Caco-2 (cell line): ENCODE measurements around the gene ZNF311. TPM values are rescaled to one million over a fixed set of nuclear protein-coding genes. Genes with fewer than 3 reads are reported as not detected.

Source experiments
- BruUV-seq: library from RNA; stranded (reverse); fragments of 400-500 nt; replicated peaks from 2 replicates; lab custom pipeline; 2021; lab: Mats Ljungman, UMichigan
- CTCF ChIA-PET: fragments of 300-600 bp; sonication (Branson Sonifier 250); formaldehyde crosslinking; loops from one replicate; lab custom pipeline; 2022; ENCODE audit warnings: antibody characterized with exemption; lab: Charles Lee
- POLR2A ChIA-PET: fragments of 300-600 bp; sonication (Branson Sonifier 250); formaldehyde crosslinking; loops from one replicate; lab custom pipeline; 2022; ENCODE audit warnings: antibody characterized with exemption; lab: Charles Lee
- DNase-seq, 2 experiments: peaks; one replicate each; pipeline versions ENCODE4 v3.0.0 to v3.0.0-alpha.2; 2020 to 2022
- H3K27me3 ChIP-seq: replicated peaks from 2 replicates; pipeline ENCODE4 v1.6.0; 2011; ENCODE audit warnings: low read length; ENCODE audit not compliant: control insufficient read depth, insufficient read depth
- H3K36me3 ChIP-seq: 2 replicates; pipeline ENCODE4 v1.5.1; 2011; ENCODE audit warnings: low read length; ENCODE audit not compliant: control insufficient read depth, insufficient read depth
- H3K4me1 ChIP-seq: fragments of 250-450 bp; sonication (Bioruptor Pico); 2 replicates; pipeline ENCODE4 v1.5.1; 2020; ENCODE audit warnings: mild to moderate bottlenecking
- H3K4me3 ChIP-seq: 2 replicates; pipeline ENCODE4 v1.5.1; 2011; ENCODE audit warnings: low read depth, mild to moderate bottlenecking, control low read depth, low read length
- H3K9me3 ChIP-seq: fragments of 250-450 bp; sonication (Bioruptor Pico); 2 replicates; pipeline ENCODE4 v1.5.1; 2020; ENCODE audit warnings: mild to moderate bottlenecking, moderate library complexity
- H3K27ac Mint-ChIP-seq: one replicate; pipeline ENCODE4 v1.8.0; 2022; ENCODE audit warnings: mixed read lengths; ENCODE audit not compliant: unreplicated experiment
- H3K27me3 Mint-ChIP-seq: one replicate; pipeline ENCODE4 v1.8.0; 2022; ENCODE audit warnings: mixed read lengths; ENCODE audit not compliant: insufficient read depth, unreplicated experiment
- H3K36me3 Mint-ChIP-seq: one replicate; pipeline ENCODE4 v1.8.0; 2022; ENCODE audit warnings: mild to moderate bottlenecking, mixed read lengths; ENCODE audit not compliant: insufficient read depth, unreplicated experiment
- H3K4me1 Mint-ChIP-seq: one replicate; pipeline ENCODE4 v1.8.0; 2022; ENCODE audit warnings: low read depth, mixed read lengths; ENCODE audit not compliant: unreplicated experiment
- H3K4me3 Mint-ChIP-seq: one replicate; pipeline ENCODE4 v1.8.0; 2022; ENCODE audit warnings: mild to moderate bottlenecking, moderate library complexity, mixed read lengths; ENCODE audit not compliant: unreplicated experiment
- H3K9me3 Mint-ChIP-seq: one replicate; pipeline ENCODE4 v1.8.0; 2022; ENCODE audit warnings: mixed read lengths; ENCODE audit not compliant: unreplicated experiment
- intact Hi-C: fragments of 100-400 bp; cut with micrococcal nuclease; formaldehyde crosslinking; loops from one replicate; pipeline ENCODE4 v1.10.0; 2022; ENCODE audit not compliant: unreplicated experiment
- total RNA-seq: library from RNA; stranded (reverse); gene quantifications from 2 replicates; pipeline ENCODE4 v1.2.3, GENCODE V29; 2022
- TF ChIP-seq, protein P1 (sequence below), 2 experiments: fragments of 200-600 bp in 1 of 2; IDR thresholded peaks; 1 replicate in 1 of 2; 2 replicates in 1 of 2; pipeline versions ENCODE4 v1.5.1 to v1.8.0; 2011 to 2022; ENCODE audit warnings: antibody characterized with exemption in 1 of 2, control low read depth in 1 of 2, inconsistent platforms in 1 of 2, low read depth in 1 of 2, low read length in 1 of 2, mild to moderate bottlenecking in 1 of 2, moderate library complexity in 1 of 2; ENCODE audit not compliant: insufficient read depth in 1 of 2, severe bottlenecking in 1 of 2, unreplicated experiment in 1 of 2

ZNF311 gene
- total RNA-seq, 1 experiment from 2014 or later, result 2.9 TPM

DNA sequence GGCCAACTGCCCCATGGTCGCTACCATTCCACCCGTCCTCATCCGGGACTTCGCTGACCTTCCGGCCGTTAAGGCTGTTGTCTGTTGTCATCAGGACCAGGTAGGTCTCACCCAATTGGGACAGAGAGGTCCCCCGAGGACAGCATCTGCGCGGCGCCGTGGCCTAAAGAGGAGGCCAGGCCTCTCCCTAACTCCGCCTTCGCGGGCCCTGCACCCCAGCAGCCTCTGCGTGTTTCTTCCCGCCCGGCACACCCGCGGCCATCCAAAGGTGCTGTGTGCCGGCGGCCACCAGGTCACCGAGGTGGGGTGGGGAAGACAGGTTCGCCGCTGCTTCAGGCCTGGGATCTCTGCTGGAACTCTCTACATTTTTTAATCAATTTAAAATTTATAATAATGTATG, 30.8 kb upstream of the ZNF311 start:
- intact Hi-C loops, result no loop called here
- no peak overlapping the region for H3K27ac Mint-ChIP-seq
- no TSS peak for BruUV-seq
- TF ChIP-seq, protein P1, sequence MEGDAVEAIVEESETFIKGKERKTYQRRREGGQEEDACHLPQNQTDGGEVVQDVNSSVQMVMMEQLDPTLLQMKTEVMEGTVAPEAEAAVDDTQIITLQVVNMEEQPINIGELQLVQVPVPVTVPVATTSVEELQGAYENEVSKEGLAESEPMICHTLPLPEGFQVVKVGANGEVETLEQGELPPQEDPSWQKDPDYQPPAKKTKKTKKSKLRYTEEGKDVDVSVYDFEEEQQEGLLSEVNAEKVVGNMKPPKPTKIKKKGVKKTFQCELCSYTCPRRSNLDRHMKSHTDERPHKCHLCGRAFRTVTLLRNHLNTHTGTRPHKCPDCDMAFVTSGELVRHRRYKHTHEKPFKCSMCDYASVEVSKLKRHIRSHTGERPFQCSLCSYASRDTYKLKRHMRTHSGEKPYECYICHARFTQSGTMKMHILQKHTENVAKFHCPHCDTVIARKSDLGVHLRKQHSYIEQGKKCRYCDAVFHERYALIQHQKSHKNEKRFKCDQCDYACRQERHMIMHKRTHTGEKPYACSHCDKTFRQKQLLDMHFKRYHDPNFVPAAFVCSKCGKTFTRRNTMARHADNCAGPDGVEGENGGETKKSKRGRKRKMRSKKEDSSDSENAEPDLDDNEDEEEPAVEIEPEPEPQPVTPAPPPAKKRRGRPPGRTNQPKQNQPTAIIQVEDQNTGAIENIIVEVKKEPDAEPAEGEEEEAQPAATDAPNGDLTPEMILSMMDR (IDR thresholded peaks at IDR 0.05; ENCODE audit: insufficient read depth in 1 of 2, low read depth in 1 of 2, low read length in 1 of 2, severe bottlenecking in 1 of 2, unreplicated experiment in 1 of 2), result no peak
- H3K4me1 Mint-ChIP-seq, result no peaks in the 10 kb centered on the region
- ChIA-PET CTCF (no interaction called here), POLR2A (no interaction called here)
- Histone ChIP-seq H3K27me3 (no peaks in the 10 kb centered on the region), H3K36me3 (no peaks in the 10 kb centered on the region), H3K9me3 (no peaks in the 10 kb centered on the region), H3K4me3 (no peak overlapping the region), H3K4me1 (no peaks in the 10 kb centered on the region)
- no peaks in the 10 kb centered on the region for H3K9me3 Mint-ChIP-seq
- no peaks in the 10 kb centered on the region for H3K36me3 Mint-ChIP-seq
- no peak overlapping the region for H3K4me3 Mint-ChIP-seq
- DNase-seq, result no peak
- no peaks in the 10 kb centered on the region for H3K27me3 Mint-ChIP-seq

DNA sequence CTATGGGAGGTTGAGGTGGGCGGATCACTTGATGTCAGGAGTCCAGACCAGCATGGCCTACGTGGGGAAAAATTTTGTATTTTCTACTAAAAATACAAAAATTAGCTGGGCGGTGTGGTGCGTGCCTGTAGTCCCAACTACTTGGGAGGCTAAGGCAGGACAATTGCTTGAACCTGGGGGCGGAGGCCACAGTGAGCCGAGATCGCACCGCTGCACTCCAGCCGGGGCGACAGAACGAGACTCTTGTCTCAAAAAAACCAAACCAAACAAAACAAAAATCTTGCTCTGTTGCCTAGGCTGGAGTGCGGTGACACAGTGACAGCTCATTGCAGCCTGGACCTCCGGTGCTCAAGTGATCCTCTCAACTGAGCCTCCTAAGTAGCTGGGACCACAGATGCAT, 23.7 kb upstream of the ZNF311 start:
- Mint-ChIP-seq H3K4me3 (no peak overlapping the region), H3K27ac (no peak overlapping the region), H3K36me3 (no peaks in the 10 kb centered on the region), H3K4me1 (no peaks in the 10 kb centered on the region), H3K9me3 (no peaks in the 10 kb centered on the region), H3K27me3 (peaks cover 13% of the 10 kb centered on the region)
- ChIA-PET CTCF (no interaction called here), POLR2A (no interaction called here)
- intact Hi-C loops, result no loop called here
- no TSS peak for BruUV-seq
- Histone ChIP-seq H3K27me3 (no peaks in the 10 kb centered on the region), H3K9me3 (no peaks in the 10 kb centered on the region), H3K36me3 (no peaks in the 10 kb centered on the region), H3K4me3 (no peak overlapping the region), H3K4me1 (no peaks in the 10 kb centered on the region)
- TF ChIP-seq, protein P1 (IDR thresholded peaks at IDR 0.05; ENCODE audit: insufficient read depth in 1 of 2, low read depth in 1 of 2, low read length in 1 of 2, severe bottlenecking in 1 of 2, unreplicated experiment in 1 of 2), result no peak
- no peak for DNase-seq

DNA sequence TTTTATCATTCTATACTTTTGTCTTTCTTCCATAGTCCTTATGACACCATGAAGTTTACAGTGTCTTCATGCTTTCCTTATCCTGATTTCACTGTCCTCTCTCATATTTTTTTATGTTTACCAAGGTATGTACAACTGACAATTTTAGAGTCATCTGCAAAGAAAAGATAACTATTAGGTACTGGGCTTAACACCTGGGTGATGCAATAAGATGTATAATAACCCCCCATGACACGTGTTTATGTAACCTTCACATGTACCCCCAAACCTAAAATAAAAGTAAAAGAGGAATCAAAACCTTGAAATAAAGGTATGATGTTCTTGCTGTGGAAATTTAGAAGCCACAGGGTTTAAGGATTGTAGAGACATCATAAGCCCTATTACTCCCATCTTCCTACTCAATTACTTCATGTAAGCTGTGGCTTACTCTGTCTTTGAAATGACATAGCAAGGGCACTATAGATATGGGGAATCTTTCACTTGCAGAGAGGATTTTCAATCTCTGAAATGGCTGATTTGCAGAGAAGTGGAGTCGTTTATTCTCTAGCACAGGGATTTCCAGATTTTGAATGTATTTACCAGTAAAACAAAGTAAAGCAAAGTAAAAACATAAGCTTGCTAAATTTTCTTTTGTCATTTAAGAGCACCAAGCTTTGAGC, 20.9 kb upstream of the ZNF311 start:
- Histone ChIP-seq H3K4me1 (no peaks in the 10 kb centered on the region), H3K27me3 (no peaks in the 10 kb centered on the region), H3K9me3 (no peaks in the 10 kb centered on the region), H3K36me3 (no peaks in the 10 kb centered on the region), H3K4me3 (no peak overlapping the region)
- Mint-ChIP-seq H3K9me3 (no peaks in the 10 kb centered on the region), H3K27me3 (peaks cover 13% of the 10 kb centered on the region), H3K4me3 (no peak overlapping the region), H3K36me3 (no peaks in the 10 kb centered on the region), H3K27ac (no peak overlapping the region), H3K4me1 (no peaks in the 10 kb centered on the region)
- ChIA-PET CTCF (no interaction called here), POLR2A (no interaction called here)
- TF ChIP-seq, protein P1 (IDR thresholded peaks at IDR 0.05; ENCODE audit: insufficient read depth in 1 of 2, low read depth in 1 of 2, low read length in 1 of 2, severe bottlenecking in 1 of 2, unreplicated experiment in 1 of 2), result no peak
- DNase-seq, result no peak
- BruUV-seq, result no TSS peak
- intact Hi-C loops, result no loop called here
